HG02981 (cell line): ENCODE results near the gene ADSS1.

Source experiments
- ATAC-seq: cut with Tn5 transposase; IDR thresholded peaks from one replicate; pipeline ENCODE4 v1.9.1; 2021; ENCODE audit warnings: mild to moderate bottlenecking, moderate library complexity; ENCODE audit not compliant: unreplicated experiment

The ADSS1 gene

DNA sequence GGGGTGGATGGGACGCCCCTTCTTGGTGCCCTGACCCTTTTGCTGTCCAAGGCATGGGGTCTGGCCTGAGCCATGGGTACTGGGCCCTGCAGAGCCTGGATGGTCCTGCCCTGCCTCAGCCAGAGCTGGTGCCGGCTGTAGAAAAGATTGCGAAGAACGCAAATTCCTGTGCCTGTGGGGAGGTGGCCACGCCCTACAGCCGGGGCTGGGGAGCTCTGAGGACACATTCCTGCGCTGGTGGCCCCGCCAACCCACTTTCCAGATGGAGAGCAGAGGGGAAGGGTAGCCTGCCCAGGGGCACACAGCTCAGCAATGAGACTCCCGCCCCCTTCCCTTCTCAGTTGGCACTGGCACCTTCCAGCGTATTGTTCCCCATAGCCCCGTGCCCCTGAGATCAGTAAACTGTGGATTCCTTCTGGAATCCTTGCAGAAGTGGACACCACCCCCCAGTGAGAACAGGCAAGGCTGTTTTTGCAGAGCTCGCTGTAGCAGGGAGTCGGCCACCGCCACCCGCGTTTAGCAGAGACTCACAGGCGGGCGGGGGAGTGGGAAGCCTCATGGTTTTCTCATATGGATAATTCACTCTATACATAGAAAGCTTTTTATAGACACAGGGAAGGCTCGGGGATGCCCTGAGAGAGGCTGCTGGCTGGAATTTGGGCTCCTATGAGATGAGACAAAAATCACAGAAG, 26.0 kb upstream of the ADSS1 start:
- ATAC-seq: no peak

GRCh38 chr14:104698688-104699425, 25.2 kb upstream of the ADSS1 start:
- ATAC-seq: no peak

DNA sequence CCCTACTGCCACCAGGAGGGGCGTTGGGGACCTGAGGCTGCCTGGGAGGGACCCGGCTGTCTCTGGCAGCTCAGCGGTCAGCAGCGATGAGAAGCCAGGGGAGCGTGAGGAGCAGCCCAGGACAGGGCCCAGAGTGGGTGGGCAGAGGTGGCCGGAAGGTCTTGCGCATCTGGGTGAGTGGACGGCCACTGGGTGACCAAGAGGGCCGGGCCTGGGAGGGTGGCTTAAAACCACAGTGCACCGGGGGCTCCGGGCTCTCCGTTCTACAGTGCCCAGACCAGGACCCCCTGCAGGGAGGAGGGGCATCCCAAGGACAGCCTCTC, 24.6 kb upstream of the ADSS1 start:
- ATAC-seq: no peak

- ATAC-seq: no peak
Measured at GRCh38 chr14:104700225-104700651, 23.8 kb upstream of the ADSS1 start.

DNA sequence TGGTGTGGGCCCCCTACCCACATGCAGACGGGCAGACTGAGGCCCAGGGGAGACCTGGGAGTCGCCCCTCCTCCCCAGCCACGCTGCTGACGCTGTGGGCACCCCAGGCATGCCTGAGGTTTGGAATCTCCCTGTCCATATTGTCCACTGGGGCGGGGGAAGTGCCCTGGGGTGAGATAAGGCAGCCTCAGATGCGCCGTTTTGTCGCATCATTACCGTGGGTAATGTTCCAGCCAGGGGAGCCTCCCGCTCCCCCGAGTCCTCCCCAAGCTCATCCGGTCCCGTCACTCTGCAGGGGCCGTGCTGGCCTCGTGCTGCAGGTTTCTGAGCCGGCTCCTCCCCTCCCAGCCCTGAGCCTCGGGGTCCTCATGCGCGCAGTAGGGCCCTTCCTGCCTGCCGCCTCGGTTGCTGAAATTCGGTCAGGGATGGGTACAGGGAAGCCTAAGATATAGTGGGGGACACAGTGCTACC, 23.2 kb upstream of the ADSS1 start:
- no peak for ATAC-seq

DNA sequence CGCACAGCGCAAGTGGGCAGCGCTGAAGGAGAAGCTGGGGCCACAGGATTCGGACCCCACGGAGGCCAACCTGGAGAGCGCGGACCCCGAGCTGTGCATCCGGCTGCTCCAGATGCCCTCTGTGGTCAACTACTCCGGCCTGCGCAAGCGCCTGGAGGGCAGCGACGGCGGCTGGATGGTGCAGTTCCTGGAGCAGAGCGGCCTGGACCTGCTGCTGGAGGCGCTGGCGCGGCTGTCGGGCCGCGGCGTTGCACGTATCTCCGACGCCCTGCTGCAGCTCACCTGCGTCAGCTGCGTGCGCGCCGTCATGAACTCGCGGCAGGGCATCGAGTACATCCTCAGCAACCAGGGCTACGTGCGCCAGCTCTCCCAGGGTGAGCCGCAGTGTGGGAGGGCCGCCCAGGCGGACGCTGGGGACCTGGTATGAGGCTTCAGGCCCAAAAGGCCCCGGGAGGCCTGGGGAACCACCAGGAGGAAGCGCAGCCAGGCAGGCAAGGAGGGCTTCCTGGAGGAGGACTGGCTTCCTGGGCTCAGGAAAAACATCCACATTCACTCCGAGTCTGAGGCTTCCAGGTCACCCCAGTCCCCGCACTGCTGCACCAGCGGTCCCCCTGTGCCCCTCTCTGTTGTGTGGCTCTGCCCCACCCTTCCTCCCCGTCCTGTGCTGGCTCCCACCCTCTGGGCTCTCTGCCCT, 22.5 kb upstream of the ADSS1 start:
- no peak for ATAC-seq

DNA sequence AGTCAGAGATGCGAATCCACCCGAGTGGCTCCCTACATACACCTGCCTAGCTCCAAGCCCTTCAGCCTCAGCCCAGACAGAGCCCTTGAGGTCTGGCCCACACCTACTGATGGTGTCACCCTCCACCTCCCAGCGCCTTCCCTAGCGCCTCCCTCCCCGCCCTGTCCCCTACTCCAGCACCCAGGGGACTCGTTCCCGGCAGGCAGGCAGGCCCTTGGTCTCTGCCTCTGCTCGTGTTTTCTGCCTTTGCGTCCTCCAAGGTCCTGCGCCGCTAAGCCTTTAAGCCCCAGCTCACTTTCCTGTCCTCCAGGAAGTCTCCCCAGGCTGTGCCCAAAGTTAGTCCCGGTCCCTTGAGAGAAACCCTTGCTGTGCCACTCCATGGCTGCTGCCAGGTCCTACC, 21.9 kb upstream of the ADSS1 start:
- no peak for ATAC-seq

GRCh38 chr14:104702673-104703072, 21.4 kb upstream of the ADSS1 start:
- ATAC-seq: no peak

GRCh38 chr14:104703269-104703668, 20.8 kb upstream of the ADSS1 start:
- no peak for ATAC-seq

DNA sequence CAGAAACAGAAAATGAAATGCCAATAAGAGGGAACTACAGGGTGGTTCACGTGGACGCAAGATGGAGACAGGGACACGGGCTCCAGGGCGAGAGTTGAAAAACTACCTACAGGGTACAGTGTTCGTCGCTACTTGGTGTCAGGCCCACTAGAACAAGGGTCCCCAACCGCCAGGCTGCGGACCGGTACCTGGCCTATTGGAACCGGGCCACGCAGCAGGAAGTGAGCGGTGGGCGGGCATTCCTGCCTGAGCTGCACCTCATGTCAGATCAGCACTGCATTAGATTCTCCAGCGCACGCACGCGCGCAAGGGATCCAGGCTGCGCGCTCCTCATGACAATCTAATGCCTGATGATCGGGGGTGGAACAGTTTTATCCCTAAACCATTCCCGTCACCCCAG, 19.8 kb upstream of the ADSS1 start:
- no peak for ATAC-seq

DNA sequence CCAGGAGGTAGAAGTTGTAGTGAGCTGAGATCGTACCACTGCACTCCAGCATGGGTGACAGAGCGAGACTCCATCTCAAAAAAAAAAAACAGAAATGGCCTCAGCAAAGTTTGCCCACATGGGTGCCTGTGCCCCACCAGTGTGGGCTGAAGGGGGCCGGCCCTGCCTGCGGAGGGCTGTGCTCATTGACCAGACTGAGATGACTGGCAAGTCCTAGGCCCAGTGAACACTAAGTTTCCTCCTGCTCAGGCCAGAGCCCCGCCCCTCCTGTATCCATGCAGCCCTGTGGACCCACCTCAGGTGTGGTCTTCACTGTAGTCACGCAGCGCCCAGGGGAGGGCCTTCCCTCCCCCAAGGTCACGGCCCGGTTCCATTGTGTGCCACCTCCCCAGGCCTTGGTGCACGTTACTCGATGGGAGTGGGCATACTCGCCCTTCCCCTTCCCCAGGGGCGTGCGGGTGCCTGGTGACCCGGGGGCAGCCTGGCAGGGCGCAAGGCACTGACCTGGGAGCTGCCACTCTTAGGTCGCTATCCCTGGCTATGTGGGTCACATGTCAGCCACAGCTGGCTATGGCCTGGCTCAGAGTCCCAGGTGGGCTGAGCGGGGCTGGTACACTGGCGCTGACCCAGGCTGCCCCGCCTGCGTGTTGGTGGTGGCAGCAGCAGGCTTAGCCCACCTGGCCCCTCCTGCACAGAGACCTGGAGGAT, 18.5 kb upstream of the ADSS1 start:
- no peak for ATAC-seq

GRCh38 chr14:104706733-104707607, 17.1 kb upstream of the ADSS1 start:
- no peak for ATAC-seq

- no peak for ATAC-seq
Measured at GRCh38 chr14:104707608-104708595, 16.1 kb upstream of the ADSS1 start.

DNA sequence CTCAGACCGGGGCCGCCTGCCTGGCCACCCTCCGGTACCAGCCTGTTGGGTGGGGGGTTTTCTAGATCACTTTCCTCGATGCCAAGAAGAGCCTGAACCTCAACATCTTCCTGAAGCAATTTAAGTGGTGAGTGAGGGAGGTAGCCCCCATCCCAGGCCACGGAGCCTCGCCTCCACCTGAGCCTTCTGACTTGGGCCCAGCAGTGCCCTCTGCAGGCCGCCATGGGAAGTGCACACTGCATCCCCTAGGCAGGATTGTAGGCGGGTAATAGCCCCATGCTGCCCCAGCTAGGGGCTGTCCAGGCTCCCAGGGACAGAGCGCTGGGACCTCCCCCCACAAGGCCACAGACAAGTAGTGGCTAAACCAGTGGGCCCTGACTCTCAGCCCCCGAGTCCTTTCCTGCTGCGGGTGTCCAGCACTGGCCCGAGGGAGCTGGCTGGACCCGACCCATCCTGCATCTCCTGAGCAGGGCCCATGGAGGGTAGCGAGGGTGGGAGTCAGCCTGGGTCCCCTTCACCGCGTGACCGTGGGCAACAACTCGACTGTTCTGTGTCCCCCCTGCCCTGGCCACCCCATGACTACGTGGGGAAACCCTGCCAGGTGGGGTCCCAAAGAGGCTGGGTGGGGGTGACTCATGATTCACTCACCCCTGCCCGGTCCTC, 15.3 kb upstream of the ADSS1 start:
- no peak for ATAC-seq

GRCh38 chr14:104709387-104710039, 14.5 kb upstream of the ADSS1 start:
- no peak for ATAC-seq

- ATAC-seq: no peak
Measured at GRCh38 chr14:104710071-104710735, 13.8 kb upstream of the ADSS1 start.

GRCh38 chr14:104712881-104713734, 10.9 kb upstream of the ADSS1 start:
- ATAC-seq: no peak
